ENCODE measurements around the gene NEU1. TPM values are rescaled to one million over a fixed set of nuclear protein-coding genes. Genes with fewer than 3 reads are reported as not detected.
"Not testable (repeated sequence)": the region's sequence is repeated elsewhere in the genome, so short reads cannot be mapped to it uniquely, and the experiment has no call there.

NEU1 gene
- 34.6 TPM for polyA plus RNA-seq (2013, experiment 1 of 2)
- polyA plus RNA-seq (2013, experiment 2 of 2): 36.0 TPM

DNA sequence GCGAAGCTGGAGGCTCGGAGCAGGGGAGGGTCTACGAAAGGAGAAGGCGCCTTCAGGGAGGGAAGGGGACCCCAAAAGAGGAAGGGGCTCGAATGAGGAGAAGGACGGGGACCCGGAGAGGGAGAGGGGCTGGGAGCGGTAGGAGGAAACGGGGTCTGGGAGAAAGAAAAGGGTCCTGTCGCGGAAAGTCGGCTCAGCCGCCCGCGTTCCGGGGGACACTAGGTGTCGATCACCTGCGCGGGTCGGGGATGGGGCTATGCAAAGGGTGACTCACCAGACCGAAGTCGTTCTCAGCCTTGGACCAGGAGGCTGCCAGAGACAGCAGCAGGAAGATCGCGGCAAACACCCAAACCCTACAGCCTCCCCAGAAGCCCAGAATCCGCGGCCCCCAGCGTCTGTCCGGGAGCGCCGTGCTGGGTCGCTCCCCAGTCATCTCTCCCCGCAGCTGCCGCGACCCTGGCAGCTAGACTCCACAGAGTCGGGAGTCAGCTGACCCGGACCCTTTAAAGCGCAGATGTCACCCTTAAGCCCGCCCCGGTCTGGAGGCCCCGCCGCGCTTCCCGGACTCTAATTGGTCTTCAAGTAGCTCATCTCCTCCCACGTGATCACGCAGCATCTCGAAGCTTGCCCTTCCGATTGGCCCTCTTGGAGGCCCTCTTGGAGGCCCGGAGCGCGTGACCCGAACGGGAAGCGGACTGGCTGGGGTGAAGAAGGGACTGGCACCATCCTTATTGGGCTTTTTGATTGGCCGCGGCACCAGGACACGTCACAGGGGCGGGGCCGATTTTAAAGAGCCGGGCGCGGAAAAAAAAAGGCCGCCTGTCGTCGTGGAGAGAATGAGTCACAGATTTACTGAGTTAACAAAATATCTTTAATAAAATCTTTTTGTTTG lies at the start of gene NEU1:
Gene NEU1 (minus strand): TSS at position 478 of the 892 bp plus-strand sequence. CDS start 45 bp downstream, at position 433.
- no peak within 1 kb of the TSS for H2BK12ac ChIP-seq (ENCODE audit: low read length)
- no CpG with 5 or more reads among the region's 64 CpGs for WGBS, 2 donors (ENCODE audit: extremely low coverage in 2 of 2, insufficient read length in 2 of 2, insufficient replicate concordance in 1 of 2)
- DNase-seq (ENCODE audit: low spot score): peak; percentile 100
- H3K4me1 ChIP-seq (ENCODE audit: control insufficient read depth in 2 of 2, insufficient read depth in 1 of 2, low read depth in 1 of 2, low read length in 2 of 2): peaks cover 13 to 24% of the 10 kb centered on the region in 2 donors
- no peak within 1 kb of the TSS for H4K91ac ChIP-seq (ENCODE audit: low read depth, low read length, poor library complexity)
- H3K18ac ChIP-seq (ENCODE audit: low read length): peak within 1 kb of the TSS; percentile 78
- peak within 1 kb of the TSS; percentile 63 for H3K14ac ChIP-seq (ENCODE audit: low read length)
- peaks cover 15 to 34% of the 10 kb centered on the region in 2 donors for H3K36me3 ChIP-seq (replicated peaks in 1 of 2; ENCODE audit: control insufficient read depth in 2 of 2, insufficient read depth in 2 of 2, low read length in 2 of 2)
- peak within 1 kb of the TSS; percentile 45 for H2BK15ac ChIP-seq (ENCODE audit: low read length)
- peak within 1 kb of the TSS; percentile 97 for H3K23ac ChIP-seq (ENCODE audit: low read depth, low read length, poor library complexity)
- H3K9ac ChIP-seq (ENCODE audit: low read depth, low read length, poor library complexity): peak within 1 kb of the TSS; percentile 89
- no peaks in the 10 kb centered on the region for H3K27me3 ChIP-seq (ENCODE audit: control insufficient read depth in 3 of 3, insufficient read depth in 3 of 3, low read depth in 1 of 3, low read length in 3 of 3)
- peak within 1 kb of the TSS; percentile 5 for H2BK120ac ChIP-seq (ENCODE audit: low read depth, low read length)
- peak within 1 kb of the TSS; percentile 76 for H3K27ac ChIP-seq (replicated peaks; ENCODE audit: low read length)
- peak within 1 kb of the TSS; percentile 85 for H2BK5ac ChIP-seq (ENCODE audit: low read length)
- H4K8ac ChIP-seq (ENCODE audit: low read depth, low read length): no peak within 1 kb of the TSS
- H3K79me1 ChIP-seq (ENCODE audit: low read depth, low read length): no peaks in the 10 kb centered on the region
- no peak within 1 kb of the TSS for H3K4ac ChIP-seq (ENCODE audit: low read length)
- H3K9me3 ChIP-seq (replicated peaks in 1 of 2; ENCODE audit: control insufficient read depth in 2 of 2, insufficient read depth in 1 of 2, low read depth in 1 of 2, low read length in 2 of 2): peaks cover 0 to 2% of the 10 kb centered on the region in 2 donors
- H3K4me2 ChIP-seq (ENCODE audit: insufficient read depth, low read length, poor library complexity, severe bottlenecking): peak within 1 kb of the TSS; percentile 100
- peak within 1 kb of the TSS; percentile 58 for H2AK5ac ChIP-seq (ENCODE audit: low read depth, low read length)
- peak within 1 kb of the TSS; percentile 79 to 84 for H3K4me3 ChIP-seq (ENCODE audit: low read length in 2 of 2)
- H2AFZ ChIP-seq (ENCODE audit: low read length): peak within 1 kb of the TSS; percentile 82

DNA sequence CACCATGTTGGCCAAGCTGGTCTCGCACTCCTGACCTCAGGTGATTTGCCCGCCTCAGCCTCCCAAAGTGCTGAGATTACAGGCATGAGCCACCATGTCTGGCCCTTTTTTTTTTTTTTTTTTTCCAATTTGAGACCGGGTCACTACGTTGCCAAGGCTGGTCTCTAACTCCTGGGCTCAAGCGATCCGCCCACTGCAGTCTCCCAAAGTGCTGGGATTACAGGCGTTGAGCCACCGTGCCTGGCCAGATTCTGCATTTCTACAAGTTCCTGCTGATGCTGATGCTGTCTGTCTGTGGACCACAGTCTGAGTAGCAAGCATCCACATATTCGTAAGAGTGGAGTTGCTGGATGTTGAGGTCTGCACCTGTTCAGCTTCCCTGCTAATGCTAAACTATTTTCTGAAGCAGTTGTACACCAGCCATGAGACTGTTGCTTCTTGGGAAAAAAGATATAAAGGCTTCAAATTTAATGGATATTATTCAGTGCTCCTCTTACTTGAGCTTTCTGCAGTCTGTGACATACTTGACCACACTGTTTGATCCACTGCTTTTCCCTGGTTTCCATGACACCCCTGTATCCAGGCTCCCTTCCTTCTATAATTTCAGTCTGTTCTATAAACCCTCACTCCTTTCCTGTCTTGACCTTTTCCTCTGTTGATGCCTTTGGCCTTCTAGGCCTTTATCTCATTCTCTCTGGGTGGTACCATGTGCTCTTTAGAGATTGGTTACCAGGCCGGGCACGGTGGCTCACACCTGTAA lies 49.4 kb upstream of the NEU1 start:
- H3K4ac ChIP-seq (ENCODE audit: low read length): no peak overlapping the region
- H3K23ac ChIP-seq (ENCODE audit: low read depth, low read length, poor library complexity): no peak overlapping the region
- peaks cover 0 to 2% of the 10 kb centered on the region in 2 donors for H3K9me3 ChIP-seq (replicated peaks in 1 of 2; ENCODE audit: control insufficient read depth in 2 of 2, insufficient read depth in 1 of 2, low read depth in 1 of 2, low read length in 2 of 2)
- no peak overlapping the region for H3K27ac ChIP-seq (replicated peaks; ENCODE audit: low read length)
- H3K9ac ChIP-seq (ENCODE audit: low read depth, low read length, poor library complexity): no peak overlapping the region
- H2BK15ac ChIP-seq (ENCODE audit: low read length): no peak overlapping the region
- H3K4me3 ChIP-seq (ENCODE audit: low read length in 2 of 2): no peak overlapping the region
- no peaks in the 10 kb centered on the region for H3K79me1 ChIP-seq (ENCODE audit: low read depth, low read length)
- no peak overlapping the region for H2BK5ac ChIP-seq (ENCODE audit: low read length)
- DNase-seq (ENCODE audit: low spot score): no peak
- no CpG with 5 or more reads among the region's 11 CpGs for WGBS, 2 donors (ENCODE audit: extremely low coverage in 2 of 2, insufficient read length in 2 of 2, insufficient replicate concordance in 1 of 2)
- H3K27me3 ChIP-seq (ENCODE audit: control insufficient read depth in 3 of 3, insufficient read depth in 3 of 3, low read depth in 1 of 3, low read length in 3 of 3): no peaks in the 10 kb centered on the region
- H3K18ac ChIP-seq (ENCODE audit: low read length): no peak overlapping the region
- H3K4me1 ChIP-seq (ENCODE audit: control insufficient read depth in 2 of 2, insufficient read depth in 1 of 2, low read depth in 1 of 2, low read length in 2 of 2): peaks cover 0 to 4% of the 10 kb centered on the region in 2 donors
- H3K36me3 ChIP-seq (replicated peaks in 1 of 2; ENCODE audit: control insufficient read depth in 2 of 2, insufficient read depth in 2 of 2, low read length in 2 of 2): no peaks in the 10 kb centered on the region
- no peak overlapping the region for H4K8ac ChIP-seq (ENCODE audit: low read depth, low read length)
- H3K14ac ChIP-seq (ENCODE audit: low read length): no peak overlapping the region
- no peak overlapping the region for H2AK5ac ChIP-seq (ENCODE audit: low read depth, low read length)
- no peak overlapping the region for H3K4me2 ChIP-seq (ENCODE audit: insufficient read depth, low read length, poor library complexity, severe bottlenecking)
- H4K91ac ChIP-seq (ENCODE audit: low read depth, low read length, poor library complexity): no peak overlapping the region
- H2BK12ac ChIP-seq (ENCODE audit: low read length): no peak overlapping the region
- H2BK120ac ChIP-seq (ENCODE audit: low read depth, low read length): no peak overlapping the region
- no peak overlapping the region for H2AFZ ChIP-seq (ENCODE audit: low read length)

DNA sequence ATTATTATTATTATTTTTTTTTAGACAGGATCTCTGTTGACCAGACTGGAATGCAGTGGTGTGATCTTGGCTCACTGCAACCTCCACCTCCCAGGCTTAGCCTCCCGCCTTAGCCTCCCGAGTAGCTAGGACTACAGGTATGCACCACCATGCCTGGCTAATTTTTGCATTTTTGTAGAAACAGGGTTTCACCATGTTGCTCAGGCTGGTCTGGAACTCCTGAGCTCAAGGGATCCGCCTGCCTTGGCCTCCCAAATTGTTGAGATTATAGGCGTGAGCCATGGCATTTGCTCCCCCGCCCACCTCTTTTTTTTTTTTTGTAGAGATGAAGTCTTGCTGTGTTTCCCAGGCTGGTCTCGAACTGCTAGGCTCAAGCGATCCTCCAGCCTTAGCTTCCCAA lies 46.7 kb upstream of the NEU1 start:
- not testable (repeated sequence) for H3K23ac ChIP-seq (ENCODE audit: low read depth, low read length, poor library complexity); H2AK5ac ChIP-seq (ENCODE audit: low read depth, low read length); H4K8ac ChIP-seq (ENCODE audit: low read depth, low read length); H3K9me3 ChIP-seq (replicated peaks in 1 of 2; ENCODE audit: control insufficient read depth in 2 of 2, insufficient read depth in 1 of 2, low read depth in 1 of 2, low read length in 2 of 2); H3K18ac ChIP-seq (ENCODE audit: low read length); DNase-seq (ENCODE audit: low spot score); H3K4me3 ChIP-seq (ENCODE audit: low read length in 2 of 2); H2BK15ac ChIP-seq (ENCODE audit: low read length); H4K91ac ChIP-seq (ENCODE audit: low read depth, low read length, poor library complexity); H2BK12ac ChIP-seq (ENCODE audit: low read length); H2BK120ac ChIP-seq (ENCODE audit: low read depth, low read length); H3K4ac ChIP-seq (ENCODE audit: low read length); H3K79me1 ChIP-seq (ENCODE audit: low read depth, low read length); H3K27ac ChIP-seq (replicated peaks; ENCODE audit: low read length); H3K27me3 ChIP-seq (ENCODE audit: control insufficient read depth in 3 of 3, insufficient read depth in 3 of 3, low read depth in 1 of 3, low read length in 3 of 3); H3K36me3 ChIP-seq (replicated peaks in 1 of 2; ENCODE audit: control insufficient read depth in 2 of 2, insufficient read depth in 2 of 2, low read length in 2 of 2); H2AFZ ChIP-seq (ENCODE audit: low read length); H3K9ac ChIP-seq (ENCODE audit: low read depth, low read length, poor library complexity); H3K4me2 ChIP-seq (ENCODE audit: insufficient read depth, low read length, poor library complexity, severe bottlenecking); H3K4me1 ChIP-seq (ENCODE audit: control insufficient read depth in 2 of 2, insufficient read depth in 1 of 2, low read depth in 1 of 2, low read length in 2 of 2); H2BK5ac ChIP-seq (ENCODE audit: low read length); H3K14ac ChIP-seq (ENCODE audit: low read length)
- no CpG with 5 or more reads among the region's 7 CpGs for WGBS, 2 donors (ENCODE audit: extremely low coverage in 2 of 2, insufficient read length in 2 of 2, insufficient replicate concordance in 1 of 2)

DNA sequence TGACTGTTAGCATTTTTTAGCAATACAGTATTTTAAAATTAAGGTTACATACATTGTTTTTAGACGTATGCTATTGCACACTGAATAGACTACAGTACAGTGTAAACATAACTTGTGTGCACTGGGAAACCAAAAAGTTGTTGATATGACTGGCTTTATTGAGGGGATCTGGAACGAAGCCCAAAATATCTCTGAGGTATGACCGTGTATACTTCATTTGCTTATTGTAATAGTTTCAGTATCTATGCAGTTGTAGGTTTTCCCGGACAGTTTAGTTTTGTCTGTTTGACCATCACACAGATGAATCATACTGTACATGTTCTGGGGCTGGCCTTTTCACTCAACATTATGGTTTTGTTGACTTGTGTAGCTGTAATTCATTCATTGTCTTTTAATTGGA lies 46.2 kb upstream of the NEU1 start:
- H2BK15ac ChIP-seq (ENCODE audit: low read length): no peak overlapping the region
- H4K8ac ChIP-seq (ENCODE audit: low read depth, low read length): no peak overlapping the region

More for the DNA sequence above, 46.2 kb upstream of the NEU1 start:
- no peak overlapping the region for H2AK5ac ChIP-seq (ENCODE audit: low read depth, low read length)
- peaks cover 0 to 3% (median 0%) of the 10 kb centered on the region in 3 experiments for H3K27me3 ChIP-seq (ENCODE audit: control insufficient read depth in 3 of 3, insufficient read depth in 3 of 3, low read depth in 1 of 3, low read length in 3 of 3)
- H3K4me2 ChIP-seq (ENCODE audit: insufficient read depth, low read length, poor library complexity, severe bottlenecking): no peak overlapping the region
- no peak overlapping the region for H3K4me3 ChIP-seq (ENCODE audit: low read length in 2 of 2)
- no peak overlapping the region for H2BK5ac ChIP-seq (ENCODE audit: low read length)
- H2BK12ac ChIP-seq (ENCODE audit: low read length): no peak overlapping the region
- no peak overlapping the region for H3K18ac ChIP-seq (ENCODE audit: low read length)
- H2BK120ac ChIP-seq (ENCODE audit: low read depth, low read length): no peak overlapping the region
- H3K4me1 ChIP-seq (ENCODE audit: control insufficient read depth in 2 of 2, insufficient read depth in 1 of 2, low read depth in 1 of 2, low read length in 2 of 2): peaks cover 6 to 8% of the 10 kb centered on the region in 2 donors
- no peak for DNase-seq (ENCODE audit: low spot score)
- no peak overlapping the region for H2AFZ ChIP-seq (ENCODE audit: low read length)
- no CpG with 5 or more reads among the region's 4 CpGs for WGBS, 2 donors (ENCODE audit: extremely low coverage in 2 of 2, insufficient read length in 2 of 2, insufficient replicate concordance in 1 of 2)
- H3K36me3 ChIP-seq (replicated peaks in 1 of 2; ENCODE audit: control insufficient read depth in 2 of 2, insufficient read depth in 2 of 2, low read length in 2 of 2): no peaks in the 10 kb centered on the region
- no peak overlapping the region for H3K27ac ChIP-seq (replicated peaks; ENCODE audit: low read length)
- H3K9ac ChIP-seq (ENCODE audit: low read depth, low read length, poor library complexity): no peak overlapping the region
- H3K4ac ChIP-seq (ENCODE audit: low read length): no peak overlapping the region
- no peak overlapping the region for H3K14ac ChIP-seq (ENCODE audit: low read length)
- H3K9me3 ChIP-seq (replicated peaks in 1 of 2; ENCODE audit: control insufficient read depth in 2 of 2, insufficient read depth in 1 of 2, low read depth in 1 of 2, low read length in 2 of 2): no peaks in the 10 kb centered on the region
- H4K91ac ChIP-seq (ENCODE audit: low read depth, low read length, poor library complexity): no peak overlapping the region
- no peak overlapping the region for H3K23ac ChIP-seq (ENCODE audit: low read depth, low read length, poor library complexity)
- H3K79me1 ChIP-seq (ENCODE audit: low read depth, low read length): no peaks in the 10 kb centered on the region
